A673 (cell line): ENCODE data around the gene BACH2.

Experiments used
- CTCF ChIP-seq: fragments of 300-800, 200-600 bp; sonication (generic); conservative IDR thresholded peaks from 2 replicates; pipeline ENCODE4 v1.5.1; 2017; ENCODE audit warnings: low read depth, mild to moderate bottlenecking, antibody characterized with exemption, low read length, moderate library complexity, mixed read lengths
- EZH2 ChIP-seq: fragments of 200-600 bp; sonication (generic); IDR thresholded peaks from 2 replicates; pipeline ENCODE4 v1.6.1; 2017; ENCODE audit warnings: borderline replicate concordance, low read depth, mild to moderate bottlenecking, mixed read lengths, antibody characterized with exemption, low read length; ENCODE audit not compliant: poor library complexity, severe bottlenecking

- TF ChIP-seq CTCF (no peak), EZH2 (no peak)
Measured at GRCh38 chr6:90203672-90204071, 93.0 kb downstream of the BACH2 start.
